ENCODE results near the gene A1BG.

DNA sequence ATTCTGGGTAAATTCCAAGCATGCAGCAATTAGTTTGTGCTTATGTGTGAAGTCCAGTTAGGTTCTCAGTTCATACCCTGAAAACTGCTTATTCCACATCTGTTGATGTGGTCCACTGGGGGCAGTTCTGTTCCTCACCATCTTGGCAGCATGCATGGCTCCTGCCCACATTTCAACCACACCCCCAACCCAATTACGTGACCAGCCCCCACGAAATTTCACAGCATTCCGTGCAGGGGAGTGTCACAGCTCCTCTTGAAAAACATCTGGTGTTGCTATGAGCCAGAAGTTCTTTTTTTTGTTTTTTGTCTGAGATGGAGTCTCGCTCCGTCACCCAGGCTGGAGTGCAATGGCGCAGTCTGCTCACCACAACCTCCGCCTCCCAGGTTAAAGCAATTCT, 57.2 kb downstream of the A1BG start:
- TF ChIP-seq, protein P1, sequence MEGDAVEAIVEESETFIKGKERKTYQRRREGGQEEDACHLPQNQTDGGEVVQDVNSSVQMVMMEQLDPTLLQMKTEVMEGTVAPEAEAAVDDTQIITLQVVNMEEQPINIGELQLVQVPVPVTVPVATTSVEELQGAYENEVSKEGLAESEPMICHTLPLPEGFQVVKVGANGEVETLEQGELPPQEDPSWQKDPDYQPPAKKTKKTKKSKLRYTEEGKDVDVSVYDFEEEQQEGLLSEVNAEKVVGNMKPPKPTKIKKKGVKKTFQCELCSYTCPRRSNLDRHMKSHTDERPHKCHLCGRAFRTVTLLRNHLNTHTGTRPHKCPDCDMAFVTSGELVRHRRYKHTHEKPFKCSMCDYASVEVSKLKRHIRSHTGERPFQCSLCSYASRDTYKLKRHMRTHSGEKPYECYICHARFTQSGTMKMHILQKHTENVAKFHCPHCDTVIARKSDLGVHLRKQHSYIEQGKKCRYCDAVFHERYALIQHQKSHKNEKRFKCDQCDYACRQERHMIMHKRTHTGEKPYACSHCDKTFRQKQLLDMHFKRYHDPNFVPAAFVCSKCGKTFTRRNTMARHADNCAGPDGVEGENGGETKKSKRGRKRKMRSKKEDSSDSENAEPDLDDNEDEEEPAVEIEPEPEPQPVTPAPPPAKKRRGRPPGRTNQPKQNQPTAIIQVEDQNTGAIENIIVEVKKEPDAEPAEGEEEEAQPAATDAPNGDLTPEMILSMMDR (IDR thresholded peaks at IDR 0.05; ENCODE audit: insufficient read depth, low read length) = no peak
- TF ChIP-seq POLR2AphosphoS5 (IDR thresholded peaks at IDR 0.05; ENCODE audit: low read depth) = no peak
